HS-27A (cell line): Measurements from ENCODE around the gene PHACTR3.

Experiments used
- DNase-seq: peaks from one replicate; pipeline ENCODE4 v3.0.0-alpha.2; 2012; ENCODE audit warnings: low read depth, missing footprints

Gene PHACTR3

DNA sequence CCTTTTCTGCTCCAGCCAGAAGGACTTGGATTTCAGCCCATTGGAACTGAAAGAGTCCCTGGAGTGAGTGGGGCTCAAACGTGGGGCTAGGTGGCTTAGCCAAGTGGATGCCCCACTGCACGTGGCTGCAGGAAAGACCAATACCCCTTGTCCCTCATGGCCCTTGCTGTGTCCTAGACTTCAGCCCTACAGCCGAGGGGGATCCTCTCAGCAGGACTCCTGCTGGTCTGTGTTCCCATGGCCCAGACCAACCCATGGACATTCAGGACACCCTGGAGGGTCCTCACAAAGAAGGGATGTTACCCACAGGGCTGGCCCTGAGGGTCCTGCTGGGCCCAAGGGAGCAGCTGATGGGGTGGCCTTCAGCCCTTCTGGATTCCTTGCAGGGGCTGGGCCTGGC is 30.0 kb upstream of the PHACTR3 start:
- DNase-seq: no peak

GRCh38 chr20:59575216-59575615 is 29.1 kb upstream of the PHACTR3 start:
- DNase-seq: no peak

- no peak for DNase-seq
Measured at GRCh38 chr20:59575653-59576052, 28.7 kb upstream of the PHACTR3 start.

DNA sequence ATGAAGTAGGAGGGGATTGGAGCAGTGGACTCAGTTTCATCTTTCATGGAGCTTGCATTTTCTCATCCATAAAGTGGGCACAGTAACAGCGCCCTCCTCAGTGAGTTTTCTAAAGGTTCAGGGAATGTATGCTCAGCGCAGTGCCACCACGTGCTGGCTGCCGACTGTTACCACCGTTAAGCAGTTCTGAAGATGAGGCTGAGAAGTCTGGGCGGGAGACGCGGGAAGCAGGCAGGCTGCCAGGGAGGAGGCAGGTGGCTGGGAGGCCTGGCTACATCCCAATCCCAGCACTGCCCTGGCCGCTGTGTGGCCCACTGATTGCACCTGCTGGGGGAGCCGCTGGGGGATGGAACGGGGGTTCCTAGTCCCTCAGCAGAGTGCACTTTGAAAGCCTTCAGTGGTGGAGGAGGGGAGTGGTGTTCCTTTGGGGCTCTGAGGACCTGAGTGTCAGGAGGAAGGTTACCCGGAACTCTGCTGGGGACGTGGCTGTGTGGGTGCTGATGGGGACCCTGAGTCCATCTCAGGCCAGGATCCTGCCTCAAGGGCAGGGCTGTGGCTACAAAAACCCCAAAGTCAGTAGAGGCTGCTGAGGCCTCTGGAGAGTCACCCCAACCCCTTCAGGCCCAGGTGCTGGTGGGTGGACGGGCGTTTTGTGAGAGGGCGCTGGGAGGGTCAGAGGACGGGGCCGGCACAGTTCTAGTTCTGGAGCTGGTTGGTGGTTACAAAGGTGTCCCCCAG is 28.0 kb upstream of the PHACTR3 start:
- DNase-seq: no peak

DNA sequence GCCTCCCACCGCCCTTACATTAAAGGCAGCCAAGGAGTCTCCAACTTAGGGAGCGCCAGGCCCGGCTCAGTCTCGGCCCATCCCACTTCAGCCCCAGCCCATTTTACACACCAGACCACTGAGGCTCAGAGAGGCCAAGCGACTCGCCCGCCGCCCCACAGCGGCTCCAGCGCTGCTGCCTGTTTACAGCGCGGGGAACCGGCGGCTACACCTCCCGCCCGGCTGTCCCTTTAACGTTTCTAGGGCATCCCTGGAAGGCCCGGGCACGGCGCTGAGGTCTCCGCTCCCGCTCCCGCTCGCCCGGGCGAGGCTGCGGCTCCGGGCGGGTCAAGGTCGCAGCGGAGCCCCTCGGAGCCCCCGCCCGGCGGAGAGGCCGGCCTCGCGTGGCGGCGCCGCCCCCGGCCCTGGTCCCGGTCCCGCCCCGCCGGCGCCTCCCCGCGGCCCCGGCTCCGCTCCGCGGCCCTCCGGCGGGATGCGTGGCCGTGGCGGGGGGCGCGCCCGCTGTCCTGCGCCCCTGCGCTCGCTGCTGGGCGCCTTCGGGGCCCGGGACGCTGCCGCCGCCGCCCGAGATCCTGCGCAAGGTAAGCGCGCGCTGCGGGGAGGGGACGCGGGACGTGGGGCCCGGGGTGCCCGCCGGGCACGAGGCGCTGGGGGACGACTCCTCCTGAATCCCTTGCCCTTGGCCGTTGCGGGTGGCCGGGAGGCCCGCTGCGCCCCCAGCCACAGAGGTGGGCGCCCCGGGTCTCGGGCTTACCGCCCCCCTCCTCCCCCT is 27.1 kb upstream of the PHACTR3 start:
- DNase-seq: no peak

DNA sequence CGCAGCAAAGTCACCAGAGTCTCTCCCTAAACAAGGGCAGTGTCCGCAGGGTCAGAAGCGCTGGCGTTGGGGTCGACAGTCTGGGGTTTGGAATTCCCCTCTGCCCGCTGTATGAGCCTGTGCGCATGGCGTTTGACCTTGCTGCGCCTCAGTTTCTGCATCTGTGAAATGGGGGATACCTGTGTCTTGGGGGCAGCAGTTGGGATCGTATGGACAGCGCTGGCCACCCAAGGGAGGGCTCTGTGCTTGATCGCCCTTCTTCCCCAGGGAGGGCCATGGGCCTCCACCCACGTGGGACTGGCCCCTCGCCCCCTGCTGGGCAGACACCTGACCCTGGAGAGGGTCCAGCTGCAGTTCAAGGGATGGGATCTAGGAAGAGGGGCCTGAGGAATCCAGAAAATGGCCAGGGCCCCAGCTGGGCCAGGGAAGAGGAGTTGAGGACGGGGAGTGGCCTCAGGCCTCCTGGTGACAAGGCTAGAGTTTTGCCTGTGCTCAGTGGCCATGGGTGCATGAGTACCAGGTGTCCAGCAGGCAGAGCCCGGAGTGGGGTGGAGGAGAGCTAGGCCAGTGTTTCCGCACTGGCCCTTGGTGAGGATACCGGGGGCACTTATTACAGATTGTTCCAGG is 26.4 kb upstream of the PHACTR3 start:
- DNase-seq: no peak

DNA sequence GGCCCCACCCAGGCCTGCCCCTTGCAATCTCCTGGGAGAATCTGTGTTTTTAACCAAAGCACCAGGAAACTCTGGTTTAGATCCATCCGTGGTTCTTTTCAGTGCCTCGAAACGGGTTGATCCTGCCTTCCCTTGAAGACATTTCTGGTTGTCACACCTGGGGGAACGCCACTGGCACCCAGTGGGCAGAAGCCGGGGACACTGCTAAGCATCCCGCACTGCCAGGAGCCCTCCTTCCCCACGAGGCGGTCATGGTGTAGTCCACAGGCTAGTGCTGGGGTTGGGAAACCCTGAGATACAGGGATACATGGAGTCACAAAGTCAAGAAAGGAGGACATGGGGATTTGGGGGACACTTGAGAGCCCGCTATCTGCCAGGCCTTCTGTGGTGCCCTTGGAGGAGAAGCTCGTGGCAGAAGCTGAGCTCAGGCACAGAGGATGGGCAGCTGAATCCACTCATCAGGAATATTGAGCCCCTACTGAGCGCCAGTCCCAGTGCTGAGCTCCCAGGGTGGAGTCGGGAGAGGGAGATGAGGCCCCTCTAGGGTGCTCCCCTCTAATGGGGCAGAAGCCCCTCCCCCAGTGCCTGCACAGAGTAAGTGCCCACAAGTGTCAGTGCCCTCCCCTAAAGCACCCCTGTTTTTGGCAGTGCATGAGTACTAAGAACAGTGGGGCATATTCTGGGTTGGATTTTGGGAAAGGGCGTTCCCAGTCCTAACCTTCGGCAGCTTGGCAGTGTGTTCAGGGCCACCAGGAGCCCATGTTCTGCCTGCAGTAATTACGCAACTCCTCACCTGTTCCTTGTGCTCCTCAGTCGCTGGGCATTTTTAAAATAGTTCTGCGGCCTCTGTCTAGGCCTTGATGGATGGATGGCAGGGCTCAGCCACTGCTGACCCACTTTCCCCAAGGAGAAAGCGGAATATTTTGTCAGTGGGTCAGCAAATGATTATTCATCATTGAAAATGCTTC is 25.6 kb upstream of the PHACTR3 start:
- DNase-seq: no peak

GRCh38 chr20:59579404-59580145 is 24.8 kb upstream of the PHACTR3 start:
- no peak for DNase-seq

- DNase-seq: no peak
Measured at GRCh38 chr20:59580146-59580946, 24.0 kb upstream of the PHACTR3 start.

DNA sequence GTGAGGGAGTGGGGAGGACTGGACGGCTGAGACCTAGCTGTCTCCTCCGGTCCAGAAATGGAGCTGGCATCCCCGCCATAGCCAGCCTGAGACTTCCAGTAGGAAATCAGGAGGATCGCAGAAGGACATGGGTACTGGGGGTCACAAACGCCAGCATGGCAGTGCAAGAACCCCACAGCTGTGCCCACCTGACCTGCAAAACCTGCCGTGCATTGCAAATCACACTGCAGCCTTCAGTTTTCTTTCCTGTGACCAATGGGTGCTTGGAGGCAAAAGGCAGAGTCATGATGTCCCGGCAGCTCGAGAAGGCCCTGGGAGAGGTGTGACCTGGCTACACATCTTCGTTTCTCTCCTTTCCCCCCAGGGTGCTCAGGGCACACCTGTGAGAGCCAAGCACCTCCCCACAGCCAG is 23.3 kb upstream of the PHACTR3 start:
- no peak for DNase-seq

GRCh38 chr20:59581993-59582679 is 22.2 kb upstream of the PHACTR3 start:
- no peak for DNase-seq

- DNase-seq: no peak
Measured at GRCh38 chr20:59583428-59584277, 20.7 kb upstream of the PHACTR3 start.

DNA sequence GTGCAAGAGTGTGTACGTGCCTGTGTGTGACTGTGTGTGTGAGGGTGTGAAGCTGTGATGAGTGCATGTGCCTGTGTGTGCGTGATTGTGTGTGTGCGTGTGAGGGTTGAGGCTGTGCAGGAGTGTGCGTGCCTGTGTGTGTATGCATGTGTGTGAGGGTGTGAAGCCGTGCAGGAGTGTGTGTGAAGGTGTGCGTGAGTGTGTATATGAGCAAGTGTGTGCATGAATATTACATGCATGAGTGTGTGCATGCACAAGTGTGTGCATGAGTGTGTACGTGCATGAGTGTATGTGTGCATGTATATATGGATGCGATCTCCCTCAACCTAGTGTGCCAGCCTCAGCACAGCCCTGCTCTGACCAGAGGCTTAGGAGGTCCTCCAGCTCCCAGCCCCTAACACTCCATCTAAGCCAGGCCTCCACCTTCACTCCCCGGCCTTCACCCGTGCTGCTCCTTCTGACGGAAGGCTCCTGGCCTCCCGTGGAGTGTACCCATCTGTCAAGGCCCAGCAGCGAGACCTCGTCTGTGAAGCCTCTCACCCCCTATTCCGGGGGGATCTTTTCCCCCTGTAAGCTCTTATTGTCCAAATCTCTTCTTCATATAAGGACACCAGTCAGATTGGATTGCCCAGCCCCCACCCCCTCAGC is 19.9 kb upstream of the PHACTR3 start:
- no peak for DNase-seq

DNA sequence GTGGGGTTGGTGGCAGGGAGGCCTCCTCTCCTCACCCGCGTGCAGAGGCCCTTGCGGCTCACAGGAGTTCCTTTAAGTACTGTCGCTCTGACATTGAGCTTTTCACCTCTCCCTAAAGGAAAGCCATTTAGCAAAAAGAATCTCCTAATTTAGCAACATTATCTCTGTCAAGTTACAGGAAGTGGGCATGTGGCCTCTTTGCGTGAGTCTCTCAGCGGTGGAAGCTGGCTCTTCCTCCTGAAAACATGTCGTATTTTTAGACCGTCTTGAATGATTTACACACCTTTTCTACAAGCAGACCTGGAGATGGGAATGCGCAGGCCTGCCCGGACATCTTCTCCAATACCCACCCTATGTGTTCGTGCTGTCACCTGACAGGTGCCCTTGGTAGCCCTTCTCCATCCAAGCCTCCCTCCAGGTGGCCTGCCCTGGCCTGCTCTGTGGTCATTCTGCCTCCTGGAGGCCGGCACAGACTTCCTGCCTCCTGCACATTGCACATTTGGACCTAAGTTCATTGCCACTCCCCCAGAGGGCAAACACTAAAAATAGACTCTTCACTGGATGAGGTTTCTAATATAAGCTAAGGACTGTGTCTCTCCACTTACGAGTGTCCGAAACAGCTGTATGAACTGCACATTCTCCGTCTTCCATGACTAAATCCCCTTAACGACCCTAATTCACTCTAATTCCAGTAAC is 18.5 kb upstream of the PHACTR3 start:
- no peak for DNase-seq

DNA sequence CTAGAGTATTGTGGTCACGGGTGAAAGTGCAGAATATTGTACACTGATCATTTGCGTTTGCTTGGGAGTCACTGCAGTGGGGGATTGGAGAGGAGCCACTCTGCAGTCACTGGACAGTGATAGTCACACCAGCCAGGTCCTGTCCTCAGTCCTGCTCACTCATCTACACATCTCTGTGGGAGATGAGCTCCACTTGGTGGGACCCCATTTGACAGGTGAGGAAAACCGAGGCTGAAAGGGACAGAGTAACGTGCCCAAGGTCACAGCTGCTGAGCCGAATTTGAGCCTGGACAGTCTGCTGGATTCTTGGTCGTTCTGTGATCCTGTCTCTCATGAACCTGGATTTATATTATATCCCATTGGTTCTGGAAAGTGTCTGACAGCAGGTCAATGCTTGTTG is 17.7 kb upstream of the PHACTR3 start:
- DNase-seq: no peak

- no peak for DNase-seq
Measured at GRCh38 chr20:59587570-59587969, 16.8 kb upstream of the PHACTR3 start.

DNA sequence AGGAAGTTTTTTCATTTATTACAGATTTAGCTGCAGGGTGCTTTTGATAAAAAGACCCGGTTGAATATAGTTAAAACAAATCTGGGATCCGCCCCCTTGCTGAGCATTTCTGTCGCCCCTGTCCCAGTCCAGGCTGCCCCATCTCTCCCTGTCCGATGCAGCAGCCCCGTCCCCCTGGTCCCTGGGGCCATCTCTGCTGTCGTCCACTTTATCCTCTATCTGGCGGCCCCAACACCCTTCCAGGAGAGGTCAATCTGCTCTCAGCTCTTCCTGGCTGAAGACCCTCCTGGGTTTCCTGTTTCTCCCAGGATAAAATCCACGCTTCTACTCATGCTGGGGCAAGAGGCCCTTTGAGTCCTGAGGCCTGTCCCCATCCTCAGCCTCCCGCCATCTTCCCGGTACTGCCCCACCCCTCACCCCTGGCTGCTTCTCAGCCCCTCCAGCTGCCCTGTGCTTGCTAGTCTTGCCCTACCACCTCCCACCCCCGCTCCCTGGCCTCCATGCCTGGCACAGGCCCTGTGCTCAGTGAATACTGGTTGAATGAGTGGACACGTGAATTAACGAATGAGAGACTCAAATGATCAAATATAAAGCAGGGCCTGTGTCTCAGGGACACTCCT is 16.0 kb upstream of the PHACTR3 start:
- no peak for DNase-seq
